AG09319 (cell line): ENCODE results near the gene LNP1.

ENCODE experiments used
- DNase-seq: peaks from one replicate; pipeline ENCODE4 v3.0.0-alpha.2; 2010; ENCODE audit warnings: low read depth; ENCODE audit errors: extremely low read depth
- CTCF ChIP-seq: IDR thresholded peaks from 2 replicates; pipeline ENCODE4 v1.5.1; 2011; ENCODE audit warnings: low read depth, mild to moderate bottlenecking, inconsistent platforms, low read length, moderate library complexity

LNP1 gene

GRCh38 chr3:100361897-100362296, 39.4 kb upstream of the LNP1 start:
- no peak for TF ChIP-seq CTCF
- no peak for DNase-seq

GRCh38 chr3:100364421-100364820, 36.9 kb upstream of the LNP1 start:
- no peak for TF ChIP-seq CTCF
- DNase-seq: no peak

GRCh38 chr3:100366424-100366823, 34.9 kb upstream of the LNP1 start:
- DNase-seq: no peak
- no peak for TF ChIP-seq CTCF

- no peak for DNase-seq
- no peak for TF ChIP-seq CTCF
Measured at GRCh38 chr3:100368441-100368840, 32.9 kb upstream of the LNP1 start.

- TF ChIP-seq CTCF: no peak
Measured at GRCh38 chr3:100370756-100371155, 30.6 kb upstream of the LNP1 start.

GRCh38 chr3:100374521-100374920, 26.8 kb upstream of the LNP1 start:
- no peak for DNase-seq
- no peak for TF ChIP-seq CTCF

More at GRCh38 chr3:100370756-100371155, 30.6 kb upstream of the LNP1 start:
- DNase-seq: no peak

GRCh38 chr3:100376301-100376700, 25.0 kb upstream of the LNP1 start:
- no peak for DNase-seq
- TF ChIP-seq CTCF: no peak
